Measurements from ENCODE around the gene MUSK. TPM values are rescaled to one million over a fixed set of nuclear protein-coding genes. Genes with fewer than 3 reads are reported as not detected.

The MUSK gene
- polyA plus RNA-seq, 1 donor (not counting 4 experiments of a cell fraction or from before 2014, with no cell fraction given), result not detected

DNA sequence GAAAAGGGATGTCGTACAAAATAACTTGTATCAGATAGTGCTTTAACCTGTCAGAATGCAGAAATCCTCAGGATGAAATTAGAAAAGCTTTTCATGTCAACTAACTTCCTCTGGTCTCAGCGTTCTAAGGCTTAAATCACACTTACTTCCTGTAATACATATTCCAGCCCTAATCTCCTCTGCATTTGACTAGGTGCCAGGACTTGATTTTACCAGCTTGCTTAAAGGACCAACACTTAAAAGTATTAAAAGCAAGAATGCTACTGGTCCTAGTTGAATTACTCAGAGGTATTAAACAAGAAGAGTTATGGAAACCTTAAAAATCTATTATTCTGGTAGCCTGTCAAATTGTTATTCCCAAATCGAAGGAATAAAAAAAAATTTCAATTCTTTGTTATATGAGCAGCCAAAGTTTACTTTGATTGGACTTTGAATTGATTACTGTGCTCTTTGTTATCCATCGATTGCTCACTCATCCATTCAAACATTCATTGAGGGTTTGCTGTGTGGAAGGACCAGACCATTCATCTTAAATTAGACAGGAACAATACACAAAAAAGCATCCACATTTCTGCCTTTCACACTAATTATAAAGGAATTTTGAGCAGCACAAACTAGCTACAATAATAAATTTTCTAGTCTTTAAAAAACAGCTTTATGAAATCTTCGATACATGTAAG lies 108.7 kb downstream of the MUSK start:
- H3K27ac ChIP-seq (ENCODE audit: control insufficient read depth, insufficient read depth, low read length), result no peak overlapping the region
- H2AFZ ChIP-seq (ENCODE audit: control insufficient read depth, low read length), result peak overlapping the region; percentile 0
- DNase-seq (ENCODE audit: low read depth, low spot score) (no peak), FAIRE-seq (peak; percentile 5)
- dilution Hi-C loops (cut with MboI; ENCODE audit: extremely low pct_ligation_motif_present, low sequenced_read_pairs), result loop anchor here (25.0 kb wide), 1 partner anchor 110 kb away; no protein-coding TSS in a partner anchor
- no peaks in the 10 kb centered on the region for H3K9me3 ChIP-seq (ENCODE audit: control insufficient read depth, low read depth, low read length)
- H3K4me1 ChIP-seq (ENCODE audit: control insufficient read depth, extremely low read depth, insufficient read depth, low read length), result no peaks in the 10 kb centered on the region
- H3K9me1 ChIP-seq (ENCODE audit: control insufficient read depth, extremely low read depth, insufficient read depth, low read length), result no peaks in the 10 kb centered on the region
- H3K9ac ChIP-seq (ENCODE audit: control insufficient read depth, extremely low read depth, insufficient read depth, low read length), result no peak overlapping the region
- H4K20me1 ChIP-seq (ENCODE audit: control insufficient read depth, extremely low read depth, insufficient read depth, low read length), result no peaks in the 10 kb centered on the region
- H3K4me2 ChIP-seq (ENCODE audit: control insufficient read depth, extremely low read depth, insufficient read depth, low read depth, low read length), result no peak overlapping the region
- H3K27me3 ChIP-seq (ENCODE audit: control insufficient read depth, extremely low read depth, insufficient read depth, low read length), result no peaks in the 10 kb centered on the region
- no peaks in the 10 kb centered on the region for H3K36me3 ChIP-seq (ENCODE audit: control insufficient read depth in 2 of 2, extremely low read depth in 1 of 2, insufficient read depth in 2 of 2, low read length in 2 of 2)
- H3K79me2 ChIP-seq (ENCODE audit: control insufficient read depth, insufficient read depth, low read length), result no peaks in the 10 kb centered on the region
- TF ChIP-seq, protein P1, sequence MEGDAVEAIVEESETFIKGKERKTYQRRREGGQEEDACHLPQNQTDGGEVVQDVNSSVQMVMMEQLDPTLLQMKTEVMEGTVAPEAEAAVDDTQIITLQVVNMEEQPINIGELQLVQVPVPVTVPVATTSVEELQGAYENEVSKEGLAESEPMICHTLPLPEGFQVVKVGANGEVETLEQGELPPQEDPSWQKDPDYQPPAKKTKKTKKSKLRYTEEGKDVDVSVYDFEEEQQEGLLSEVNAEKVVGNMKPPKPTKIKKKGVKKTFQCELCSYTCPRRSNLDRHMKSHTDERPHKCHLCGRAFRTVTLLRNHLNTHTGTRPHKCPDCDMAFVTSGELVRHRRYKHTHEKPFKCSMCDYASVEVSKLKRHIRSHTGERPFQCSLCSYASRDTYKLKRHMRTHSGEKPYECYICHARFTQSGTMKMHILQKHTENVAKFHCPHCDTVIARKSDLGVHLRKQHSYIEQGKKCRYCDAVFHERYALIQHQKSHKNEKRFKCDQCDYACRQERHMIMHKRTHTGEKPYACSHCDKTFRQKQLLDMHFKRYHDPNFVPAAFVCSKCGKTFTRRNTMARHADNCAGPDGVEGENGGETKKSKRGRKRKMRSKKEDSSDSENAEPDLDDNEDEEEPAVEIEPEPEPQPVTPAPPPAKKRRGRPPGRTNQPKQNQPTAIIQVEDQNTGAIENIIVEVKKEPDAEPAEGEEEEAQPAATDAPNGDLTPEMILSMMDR (optimal IDR thresholded peaks at IDR 0.05 in 1 of 3, IDR thresholded peaks at IDR 0.05 in 1 of 3, conservative IDR thresholded peaks at IDR 0.05 in 1 of 3; ENCODE audit: extremely low read depth in 1 of 3, insufficient read depth in 2 of 3, low read length in 3 of 3), result no peak
- TF ChIP-seq EZH2 (IDR thresholded peaks at IDR 0.05; ENCODE audit: low read length), result no peak
- no peak overlapping the region for H3K4me3 ChIP-seq (ENCODE audit: control insufficient read depth in 2 of 3, extremely low read depth in 1 of 3, insufficient read depth in 2 of 3, low read depth in 1 of 3, low read length in 3 of 3)

DNA sequence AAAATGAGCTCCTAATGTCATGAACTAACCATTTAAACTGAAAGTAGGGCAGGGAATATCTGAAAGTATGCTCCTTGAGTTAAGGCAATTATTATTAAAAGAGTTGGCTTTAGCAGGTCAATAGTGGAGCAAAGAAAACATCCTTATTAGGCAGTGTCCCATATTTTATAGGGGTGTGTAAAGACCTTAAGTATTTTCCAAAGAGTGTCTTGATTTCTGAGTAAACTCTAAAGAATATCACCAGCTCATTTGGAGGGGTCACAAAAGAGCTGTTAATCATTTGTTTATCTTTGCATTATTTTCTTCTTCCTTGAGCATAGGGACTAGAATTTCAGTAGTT lies 109.3 kb downstream of the MUSK start:
- Histone ChIP-seq H3K36me3 (ENCODE audit: control insufficient read depth in 2 of 2, extremely low read depth in 1 of 2, insufficient read depth in 2 of 2, low read length in 2 of 2) (no peaks in the 10 kb centered on the region), H3K27ac (ENCODE audit: control insufficient read depth, insufficient read depth, low read length) (no peak overlapping the region), H3K9ac (ENCODE audit: control insufficient read depth, extremely low read depth, insufficient read depth, low read length) (no peak overlapping the region), H3K9me1 (ENCODE audit: control insufficient read depth, extremely low read depth, insufficient read depth, low read length) (no peaks in the 10 kb centered on the region), H2AFZ (ENCODE audit: control insufficient read depth, low read length) (no peak overlapping the region), H3K9me3 (ENCODE audit: control insufficient read depth, low read depth, low read length) (no peaks in the 10 kb centered on the region), H3K4me1 (ENCODE audit: control insufficient read depth, extremely low read depth, insufficient read depth, low read length) (no peaks in the 10 kb centered on the region), H3K4me2 (ENCODE audit: control insufficient read depth, extremely low read depth, insufficient read depth, low read depth, low read length) (no peak overlapping the region), H3K27me3 (ENCODE audit: control insufficient read depth, extremely low read depth, insufficient read depth, low read length) (no peaks in the 10 kb centered on the region), H4K20me1 (ENCODE audit: control insufficient read depth, extremely low read depth, insufficient read depth, low read length) (no peaks in the 10 kb centered on the region), H3K4me3 (ENCODE audit: control insufficient read depth in 2 of 3, extremely low read depth in 1 of 3, insufficient read depth in 2 of 3, low read depth in 1 of 3, low read length in 3 of 3) (no peak overlapping the region), H3K79me2 (ENCODE audit: control insufficient read depth, insufficient read depth, low read length) (no peaks in the 10 kb centered on the region)
- DNase-seq (ENCODE audit: low read depth, low spot score), result no peak
- no peak for TF ChIP-seq EZH2 (IDR thresholded peaks at IDR 0.05; ENCODE audit: low read length)
- TF ChIP-seq, protein P1 (optimal IDR thresholded peaks at IDR 0.05 in 1 of 3, IDR thresholded peaks at IDR 0.05 in 1 of 3, conservative IDR thresholded peaks at IDR 0.05 in 1 of 3; ENCODE audit: extremely low read depth in 1 of 3, insufficient read depth in 2 of 3, low read length in 3 of 3), result no peak
- dilution Hi-C loops (cut with MboI; ENCODE audit: extremely low pct_ligation_motif_present, low sequenced_read_pairs), result loop anchor here (25.0 kb wide), 1 partner anchor 109 kb away; no protein-coding TSS in a partner anchor
- no peak for FAIRE-seq

All from keratinocyte (primary cell).